ENCODE measurements around the gene OR10S1.

OR10S1 gene

GRCh38 chr11:123973816-123974215 lies 3.8 kb downstream of the OR10S1 start:
- no peak for TF ChIP-seq CTCF (IDR thresholded peaks at IDR 0.05)
- no peak for TF ChIP-seq ZFX (IDR thresholded peaks at IDR 0.05; ENCODE audit: borderline replicate concordance)
- H3K27ac ChIP-seq: no peak overlapping the region

GRCh38 chr11:123956752-123957151 lies 20.8 kb downstream of the OR10S1 start:
- TF ChIP-seq CTCF (IDR thresholded peaks at IDR 0.05): no peak
- TF ChIP-seq ZFX (IDR thresholded peaks at IDR 0.05; ENCODE audit: borderline replicate concordance): no peak
- no peak overlapping the region for H3K27ac ChIP-seq

DNA sequence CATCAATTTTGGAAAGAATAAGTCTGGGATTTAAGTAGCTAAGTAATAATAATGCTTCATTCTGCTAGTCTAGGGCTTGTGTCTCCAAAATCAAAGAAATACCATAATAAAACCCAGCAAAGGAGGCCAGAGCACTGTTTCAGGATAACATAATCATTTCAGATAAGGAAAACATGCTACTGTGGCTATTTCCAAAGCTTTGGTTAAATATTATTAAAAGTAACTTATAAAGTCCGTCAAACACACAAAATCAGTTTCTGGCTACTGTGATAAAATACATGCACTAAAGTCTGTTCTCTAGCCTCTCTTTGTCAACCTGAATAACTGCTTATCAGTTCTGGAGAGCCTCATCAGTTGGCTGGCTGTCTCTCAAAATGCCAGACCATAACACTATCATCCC lies 32.4 kb downstream of the OR10S1 start:
- TF ChIP-seq CTCF (IDR thresholded peaks at IDR 0.05) (no peak), ZFX (IDR thresholded peaks at IDR 0.05; ENCODE audit: borderline replicate concordance) (no peak)
- H3K27ac ChIP-seq: no peak overlapping the region

GRCh38 chr11:123943738-123944137 lies 33.8 kb downstream of the OR10S1 start, which contains the start of gene OR6T1:
TSS of gene OR6T1 (minus strand) at chr11:123943838. CDS start at chr11:123943838, 0 bp downstream.
- no peak within 1 kb of the TSS for H3K27ac ChIP-seq
- TF ChIP-seq ZFX (IDR thresholded peaks at IDR 0.05; ENCODE audit: borderline replicate concordance): no peak
- no peak for TF ChIP-seq CTCF (IDR thresholded peaks at IDR 0.05)

GRCh38 chr11:123942413-123942812 lies 35.2 kb downstream of the OR10S1 start:
- TF ChIP-seq CTCF (IDR thresholded peaks at IDR 0.05): no peak
- TF ChIP-seq ZFX (IDR thresholded peaks at IDR 0.05; ENCODE audit: borderline replicate concordance): no peak
- H3K27ac ChIP-seq: no peak overlapping the region

GRCh38 chr11:123939317-123939716 lies 38.3 kb downstream of the OR10S1 start, which contains the start of gene OR4D5:
TSS of gene OR4D5 (plus strand) at chr11:123939617. CDS start at chr11:123939617, 0 bp downstream.
- TF ChIP-seq CTCF (IDR thresholded peaks at IDR 0.05) (no peak), ZFX (IDR thresholded peaks at IDR 0.05; ENCODE audit: borderline replicate concordance) (no peak)
- no peak within 1 kb of the TSS for H3K27ac ChIP-seq

Measured in 22Rv1 (cell line).